IMR-90 (cell line): ENCODE measurements around the gene LRRC36.

Experiments
- BHLHE40 ChIP-seq: fragments of 150-350 bp; IDR thresholded peaks from 2 replicates; pipeline ENCODE4 v1.6.1; 2016; ENCODE audit warnings: mild to moderate bottlenecking, low read depth, low read length
- CEBPB ChIP-seq: IDR thresholded peaks from 2 replicates; pipeline ENCODE4 v1.6.1; 2012; ENCODE audit warnings: low read depth, low read length, improper control_type of control experiment
- CHD1 ChIP-seq: IDR thresholded peaks from 2 replicates; pipeline ENCODE4 v1.6.1; 2012; ENCODE audit warnings: low read depth, low read length, improper control_type of control experiment
- CTCF ChIP-seq: conservative IDR thresholded peaks from 2 replicates; pipeline ENCODE4 v1.5.1; 2012; ENCODE audit warnings: mild to moderate bottlenecking, low read depth, low read length, improper control_type of control experiment
- MAFK ChIP-seq: IDR thresholded peaks from 2 replicates; pipeline ENCODE4 v1.6.1; 2012; ENCODE audit warnings: low read depth, low read length, improper control_type of control experiment
- MXI1 ChIP-seq: IDR thresholded peaks from 2 replicates; pipeline ENCODE4 v1.6.1; 2012; ENCODE audit warnings: low read depth, mild to moderate bottlenecking, low read length, moderate library complexity, borderline replicate concordance
- NFE2L2 ChIP-seq: fragments of 150-350 bp; IDR thresholded peaks from 2 replicates; pipeline ENCODE4 v1.6.1; 2016; ENCODE audit warnings: low read depth, mild to moderate bottlenecking, low read length
- POLR2A ChIP-seq: IDR thresholded peaks from 2 replicates; pipeline ENCODE4 v1.6.1; 2012; ENCODE audit warnings: mild to moderate bottlenecking, low read depth, low read length
- RAD21 ChIP-seq: IDR thresholded peaks from 2 replicates; pipeline ENCODE4 v1.6.1; 2012; ENCODE audit warnings: low read length, improper control_type of control experiment
- RCOR1 ChIP-seq: IDR thresholded peaks from 2 replicates; pipeline ENCODE4 v1.6.1; 2012; ENCODE audit warnings: mild to moderate bottlenecking, low read length, improper control_type of control experiment; ENCODE audit not compliant: insufficient replicate concordance
- RFX5 ChIP-seq: IDR thresholded peaks from 2 replicates; pipeline ENCODE4 v1.8.0; 2012; ENCODE audit warnings: low read depth, mild to moderate bottlenecking, low read length, moderate library complexity
- SMC3 ChIP-seq: fragments of 150-350 bp; IDR thresholded peaks from 2 replicates; pipeline ENCODE4 v1.6.1; 2016; ENCODE audit warnings: low read depth, mild to moderate bottlenecking, antibody characterized with exemption, low read length, moderate library complexity
- USF2 ChIP-seq: fragments of 150-350 bp; IDR thresholded peaks from 2 replicates; pipeline ENCODE4 v1.6.1; 2017; ENCODE audit warnings: mild to moderate bottlenecking, antibody characterized with exemption, low read length, low read depth
- TF ChIP-seq, protein P1 (sequence below): fragments of 150-350 bp; IDR thresholded peaks from 2 replicates; pipeline ENCODE4 v1.6.1; 2016; ENCODE audit warnings: low read depth, mild to moderate bottlenecking, low read length, moderate library complexity, borderline replicate concordance

DNA sequence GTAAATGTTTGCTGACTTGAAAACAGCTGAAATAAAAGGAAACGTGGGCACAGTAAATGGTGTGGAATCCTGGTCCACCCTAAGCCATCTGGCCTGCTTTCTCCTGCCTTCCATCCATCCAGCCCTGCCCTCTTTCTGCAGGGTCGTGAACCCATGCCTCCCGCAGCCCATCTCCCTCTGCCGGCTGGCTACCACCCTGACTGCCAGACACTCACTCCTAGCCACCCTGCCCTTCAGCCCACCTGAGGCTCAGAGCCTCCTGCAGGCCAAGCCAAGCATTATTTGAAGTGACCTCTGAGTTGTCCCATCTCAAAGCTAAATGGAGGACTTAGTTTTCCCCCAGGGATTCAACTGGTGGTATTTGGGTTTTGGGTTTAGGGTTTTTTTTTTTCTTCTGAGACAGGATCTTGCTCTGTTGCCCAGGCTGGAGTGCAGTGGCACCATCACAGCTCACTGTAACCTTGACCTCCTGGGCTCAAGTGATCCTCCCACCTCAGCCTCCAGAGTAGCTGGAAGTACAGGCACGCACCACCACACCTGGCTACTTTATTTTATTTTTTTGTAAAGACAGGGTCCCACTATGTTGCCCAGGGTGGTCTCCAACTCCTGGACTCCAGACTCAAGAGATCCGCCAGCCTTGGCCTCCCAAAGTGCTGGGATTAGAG lies 81.3 kb downstream of the LRRC36 start:
- no peak for TF ChIP-seq USF2
- TF ChIP-seq POLR2A = no peak
- TF ChIP-seq CTCF = 0 out of 2 replicates have a peak, but pooled peaks have one; percentile 2
- no peak for TF ChIP-seq RAD21
- no peak for TF ChIP-seq NFE2L2
- TF ChIP-seq, protein P1, sequence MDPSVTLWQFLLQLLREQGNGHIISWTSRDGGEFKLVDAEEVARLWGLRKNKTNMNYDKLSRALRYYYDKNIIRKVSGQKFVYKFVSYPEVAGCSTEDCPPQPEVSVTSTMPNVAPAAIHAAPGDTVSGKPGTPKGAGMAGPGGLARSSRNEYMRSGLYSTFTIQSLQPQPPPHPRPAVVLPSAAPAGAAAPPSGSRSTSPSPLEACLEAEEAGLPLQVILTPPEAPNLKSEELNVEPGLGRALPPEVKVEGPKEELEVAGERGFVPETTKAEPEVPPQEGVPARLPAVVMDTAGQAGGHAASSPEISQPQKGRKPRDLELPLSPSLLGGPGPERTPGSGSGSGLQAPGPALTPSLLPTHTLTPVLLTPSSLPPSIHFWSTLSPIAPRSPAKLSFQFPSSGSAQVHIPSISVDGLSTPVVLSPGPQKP = no peak
- TF ChIP-seq RCOR1 = no peak
- no peak for TF ChIP-seq SMC3
- no peak for TF ChIP-seq RFX5
- TF ChIP-seq MAFK = no peak
- no peak for TF ChIP-seq CEBPB
- TF ChIP-seq CHD1 = no peak
- no peak for TF ChIP-seq BHLHE40
- TF ChIP-seq MXI1 = no peak
